ENCODE measurements around the gene NELL1. TPM values are rescaled to one million over a fixed set of nuclear protein-coding genes. Genes with fewer than 3 reads are reported as not detected.

NELL1 gene
- polyA plus RNA-seq, 1 of the 3 experiments (the other 2 are of a cell fraction) = not detected

DNA sequence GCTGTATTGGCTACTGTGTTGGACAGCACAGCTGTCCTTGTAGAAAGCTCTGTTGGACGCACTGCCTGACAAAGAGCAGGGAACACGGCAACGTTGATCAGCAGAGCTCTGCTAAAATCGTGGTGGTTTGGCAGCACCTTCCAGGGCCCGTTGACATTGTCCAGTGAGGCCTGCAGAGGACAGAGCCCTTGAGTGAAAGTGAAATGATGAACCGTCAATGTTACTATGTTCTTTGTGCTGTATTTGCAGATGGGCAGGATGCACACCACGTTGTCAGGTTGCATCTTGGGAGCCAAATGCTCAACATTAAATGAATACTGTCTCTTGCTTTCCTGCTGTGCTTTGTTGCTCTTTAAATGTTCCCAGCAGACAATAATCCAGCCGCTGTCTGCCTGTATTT lies 69.7 kb downstream of the NELL1 start:
- H2AFZ ChIP-seq (ENCODE audit: low read depth) = no peak overlapping the region
- H3K4me3 ChIP-seq (ENCODE audit: low read depth in 2 of 2, low read length in 1 of 2) = no peak overlapping the region
- CTCF ChIA-PET = interaction anchor here (0.8 kb wide), 1 partner anchor 9 kb away, joined by 3 read pairs; no protein-coding TSS in a partner anchor
- no peak overlapping the region for H3K4me2 ChIP-seq
- no peaks in the 10 kb centered on the region for H3K9me2 ChIP-seq
- no peak for DNase-seq
- H3K9ac ChIP-seq = no peak overlapping the region
- H3F3A ChIP-seq (replicated peaks; ENCODE audit: insufficient read depth) = no peaks in the 10 kb centered on the region
- POLR2A ChIA-PET = no interaction called here
- no peaks in the 10 kb centered on the region for H3K27me3 ChIP-seq (ENCODE audit: insufficient read depth)
- no peaks in the 10 kb centered on the region for H4K20me1 ChIP-seq (ENCODE audit: insufficient read depth)
- no peaks in the 10 kb centered on the region for H3K9me3 ChIP-seq
- WGBS (ENCODE audit: low lambda C conversion rate) = 21% methylated on average over 8 of the region's 8 CpGs
- H3K4me1 ChIP-seq (ENCODE audit: control insufficient read depth in 1 of 2, insufficient read depth in 2 of 2, low read depth in 1 of 2, low read length in 1 of 2) = peaks cover 0 to 3% of the 10 kb centered on the region in 2 experiments; a peak in 1 of 4 replicates
- no peak overlapping the region for H3K27ac ChIP-seq (ENCODE audit: low read depth in 2 of 2, low read length in 1 of 2)
- no peaks in the 10 kb centered on the region for H3K79me2 ChIP-seq (ENCODE audit: insufficient read depth)
- TF ChIP-seq JUND (IDR thresholded peaks at IDR 0.05) (no peak), REST (IDR thresholded peaks at IDR 0.05; ENCODE audit: low read depth, low read length) (no peak), TAF1 (IDR thresholded peaks at IDR 0.05; ENCODE audit: borderline replicate concordance, low read depth, low read length) (no peak), MEF2A (IDR thresholded peaks at IDR 0.05; ENCODE audit: borderline replicate concordance, low read depth) (no peak), EP300 (IDR thresholded peaks at IDR 0.05; ENCODE audit: borderline replicate concordance in 1 of 2, low read depth in 1 of 2, low read length in 1 of 2) (no peak), RXRA (IDR thresholded peaks at IDR 0.05; ENCODE audit: borderline replicate concordance, low read depth) (no peak), FOXM1 (IDR thresholded peaks at IDR 0.05; ENCODE audit: low read depth) (no peak), PBX3 (IDR thresholded peaks at IDR 0.05) (no peak), RCOR1 (IDR thresholded peaks at IDR 0.05; ENCODE audit: low read length) (no peak)
- H3K36me3 ChIP-seq (replicated peaks in 1 of 2; ENCODE audit: control insufficient read depth in 1 of 2, insufficient read depth in 2 of 2, low read length in 1 of 2) = no peaks in the 10 kb centered on the region

DNA sequence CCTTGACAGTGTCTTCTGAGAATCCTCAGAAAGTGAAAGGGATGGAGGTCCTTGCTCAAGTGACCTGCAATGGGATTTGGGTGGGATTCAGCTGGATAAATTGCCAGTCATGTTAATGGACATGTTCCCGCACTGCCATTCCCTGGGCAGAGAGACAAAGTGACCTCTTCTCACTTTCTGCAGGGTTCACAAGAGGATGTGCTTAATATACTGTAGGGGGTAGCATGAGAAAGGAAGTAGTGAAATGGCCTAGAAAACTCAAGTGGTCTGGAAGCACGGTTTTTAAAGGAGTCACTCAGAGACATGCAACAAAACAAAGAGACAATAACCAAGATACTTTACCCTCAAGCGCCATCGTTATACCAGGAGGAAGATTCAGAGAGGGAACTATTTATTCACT lies 70.2 kb downstream of the NELL1 start:
- no peaks in the 10 kb centered on the region for H3K9me2 ChIP-seq
- H3K4me2 ChIP-seq = no peak overlapping the region
- H3K27me3 ChIP-seq (ENCODE audit: insufficient read depth) = no peaks in the 10 kb centered on the region
- no peak for DNase-seq
- ChIA-PET POLR2A (no interaction called here), CTCF (no interaction called here)
- no peaks in the 10 kb centered on the region for H3K36me3 ChIP-seq (replicated peaks in 1 of 2; ENCODE audit: control insufficient read depth in 1 of 2, insufficient read depth in 2 of 2, low read length in 1 of 2)
- H3K27ac ChIP-seq (ENCODE audit: low read depth in 2 of 2, low read length in 1 of 2) = no peak overlapping the region
- H3F3A ChIP-seq (replicated peaks; ENCODE audit: insufficient read depth) = no peaks in the 10 kb centered on the region
- no peak for TF ChIP-seq RAD21 (IDR thresholded peaks at IDR 0.05; ENCODE audit: low read length)
- TF ChIP-seq RCOR1 (IDR thresholded peaks at IDR 0.05; ENCODE audit: low read length) = no peak
- TF ChIP-seq MXI1 (IDR thresholded peaks at IDR 0.05; ENCODE audit: low read depth, low read length) = no peak
- no peak for TF ChIP-seq RFX5 (IDR thresholded peaks at IDR 0.05; ENCODE audit: low read length)
- no peaks in the 10 kb centered on the region for H3K79me2 ChIP-seq (ENCODE audit: insufficient read depth)
- no peak overlapping the region for H3K4me3 ChIP-seq (ENCODE audit: low read depth in 2 of 2, low read length in 1 of 2)
- no peak overlapping the region for H2AFZ ChIP-seq (ENCODE audit: low read depth)
- no peaks in the 10 kb centered on the region for H4K20me1 ChIP-seq (ENCODE audit: insufficient read depth)
- H3K9ac ChIP-seq = no peak overlapping the region
- H3K4me1 ChIP-seq (ENCODE audit: control insufficient read depth in 1 of 2, insufficient read depth in 2 of 2, low read depth in 1 of 2, low read length in 1 of 2) = peaks cover 0 to 3% of the 10 kb centered on the region in 2 experiments; a peak in 1 of 4 replicates
- H3K9me3 ChIP-seq = no peaks in the 10 kb centered on the region
- WGBS (ENCODE audit: low lambda C conversion rate) = 35% methylated on average over 4 of the region's 4 CpGs
